DOHH2 (cell line): Measurements from ENCODE around the gene CAPRIN2.

Source experiments
- EZH2phosphoT487 ChIP-seq: fragments of 200-600 bp; sonication (generic); IDR thresholded peaks from 2 replicates; pipeline ENCODE4 v1.6.1; 2017; ENCODE audit warnings: borderline replicate concordance, mild to moderate bottlenecking, antibody characterized with exemption, low read length, moderate library complexity, mixed read lengths
- TF ChIP-seq, protein P1 (sequence below): fragments of 200-600 bp; sonication (generic); IDR thresholded peaks from one replicate; pipeline ENCODE4 v1.5.1; 2014; ENCODE audit warnings: antibody characterized with exemption, mild to moderate bottlenecking, low read depth, low read length; ENCODE audit not compliant: poor library complexity, severe bottlenecking

GRCh38 chr12:30698346-30698745 is 56.4 kb downstream of the CAPRIN2 start:
- TF ChIP-seq, protein P1, sequence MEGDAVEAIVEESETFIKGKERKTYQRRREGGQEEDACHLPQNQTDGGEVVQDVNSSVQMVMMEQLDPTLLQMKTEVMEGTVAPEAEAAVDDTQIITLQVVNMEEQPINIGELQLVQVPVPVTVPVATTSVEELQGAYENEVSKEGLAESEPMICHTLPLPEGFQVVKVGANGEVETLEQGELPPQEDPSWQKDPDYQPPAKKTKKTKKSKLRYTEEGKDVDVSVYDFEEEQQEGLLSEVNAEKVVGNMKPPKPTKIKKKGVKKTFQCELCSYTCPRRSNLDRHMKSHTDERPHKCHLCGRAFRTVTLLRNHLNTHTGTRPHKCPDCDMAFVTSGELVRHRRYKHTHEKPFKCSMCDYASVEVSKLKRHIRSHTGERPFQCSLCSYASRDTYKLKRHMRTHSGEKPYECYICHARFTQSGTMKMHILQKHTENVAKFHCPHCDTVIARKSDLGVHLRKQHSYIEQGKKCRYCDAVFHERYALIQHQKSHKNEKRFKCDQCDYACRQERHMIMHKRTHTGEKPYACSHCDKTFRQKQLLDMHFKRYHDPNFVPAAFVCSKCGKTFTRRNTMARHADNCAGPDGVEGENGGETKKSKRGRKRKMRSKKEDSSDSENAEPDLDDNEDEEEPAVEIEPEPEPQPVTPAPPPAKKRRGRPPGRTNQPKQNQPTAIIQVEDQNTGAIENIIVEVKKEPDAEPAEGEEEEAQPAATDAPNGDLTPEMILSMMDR = no peak
- no peak for TF ChIP-seq EZH2phosphoT487
